GM23338 (cell line): ENCODE results near the gene DRAM1. TPM values are rescaled to one million over a fixed set of nuclear protein-coding genes. Genes with fewer than 3 reads are reported as not detected.

Experiments used
- ATAC-seq: fragments of 200-7000 bp; cut with Tn5 transposase; 3 replicates; pipeline ENCODE4 v1.9.1; 2020
- DNase-seq: peaks from one replicate; pipeline ENCODE4 v3.0.0-alpha.2; 2015; ENCODE audit warnings: low spot score
- H2AFZ ChIP-seq: fragments of 200-600 bp; sonication (generic); 2 replicates; pipeline ENCODE4 v1.8.0; 2016; ENCODE audit warnings: antibody characterized with exemption, mild to moderate bottlenecking, moderate library complexity
- H3F3A ChIP-seq: fragments of 200-600 bp; sonication (generic); replicated peaks from 2 replicates; pipeline ENCODE4 v1.8.0; 2017; ENCODE audit warnings: antibody characterized with exemption, mixed run types, low read depth
- H3K27ac ChIP-seq: fragments of 200-600 bp; sonication (generic); 2 replicates; pipeline ENCODE4 v1.6.1; 2016; ENCODE audit warnings: low read depth
- H3K27me3 ChIP-seq: fragments of 200-600 bp; sonication (generic); 2 replicates; pipeline ENCODE4 v1.8.0; 2016; ENCODE audit warnings: mild to moderate bottlenecking, mixed run types, moderate library complexity; ENCODE audit not compliant: insufficient read depth
- H3K36me3 ChIP-seq: fragments of 200-600 bp; sonication (generic); 2 replicates; pipeline ENCODE4 v1.8.0; 2016; ENCODE audit warnings: mild to moderate bottlenecking; ENCODE audit not compliant: insufficient read depth
- H3K4me1 ChIP-seq: fragments of 200-600 bp; sonication (generic); 2 replicates; pipeline ENCODE4 v1.8.0; 2016; ENCODE audit warnings: mild to moderate bottlenecking, moderate library complexity; ENCODE audit not compliant: insufficient read depth
- H3K4me2 ChIP-seq: fragments of 200-600 bp; sonication (generic); 2 replicates; pipeline ENCODE4 v1.7.1; 2017; ENCODE audit warnings: mixed run types
- H3K4me3 ChIP-seq: fragments of 200-600 bp; sonication (generic); 2 replicates; pipeline ENCODE4 v1.6.1; 2016; ENCODE audit warnings: mixed run types
- H3K79me2 ChIP-seq: fragments of 200-600 bp; sonication (generic); replicated peaks from 2 replicates; pipeline ENCODE4 v1.8.0; 2017; ENCODE audit warnings: mild to moderate bottlenecking; ENCODE audit not compliant: insufficient read depth
- H3K9me2 ChIP-seq: fragments of 200-600 bp; sonication (generic); 2 replicates; pipeline ENCODE4 v1.8.0; 2017; ENCODE audit not compliant: insufficient read depth
- H4K20me1 ChIP-seq: fragments of 200-600 bp; sonication (generic); replicated peaks from 2 replicates; pipeline ENCODE4 v1.8.0; 2017; ENCODE audit warnings: mild to moderate bottlenecking; ENCODE audit not compliant: insufficient read depth
- H3K27ac Mint-ChIP-seq: 2 replicates; pipeline ENCODE4 v1.8.0; 2020; ENCODE audit warnings: inconsistent platforms, mild to moderate bottlenecking, moderate library complexity, mixed read lengths
- H3K27me3 Mint-ChIP-seq: 3 replicates; pipeline ENCODE4 v1.8.0; 2022; ENCODE audit warnings: low read depth, mild to moderate bottlenecking, moderate library complexity, mixed read lengths, inconsistent platforms; ENCODE audit not compliant: insufficient read depth, poor library complexity
- H3K36me3 Mint-ChIP-seq: 3 replicates; pipeline ENCODE4 v1.8.0; 2021; ENCODE audit warnings: low read depth, mild to moderate bottlenecking, inconsistent platforms, moderate library complexity, mixed read lengths
- H3K4me1 Mint-ChIP-seq: 3 replicates; pipeline ENCODE4 v1.8.0; 2020; ENCODE audit warnings: mild to moderate bottlenecking, inconsistent platforms, mixed read lengths
- H3K4me3 Mint-ChIP-seq: 3 replicates; pipeline ENCODE4 v1.8.0; 2021; ENCODE audit warnings: moderate library complexity, mild to moderate bottlenecking, inconsistent platforms, mixed read lengths
- H3K9me3 Mint-ChIP-seq: 3 replicates; pipeline ENCODE4 v1.8.0; 2020; ENCODE audit warnings: moderate library complexity, mild to moderate bottlenecking, inconsistent platforms, mixed read lengths
- CREB1 ChIP-seq: fragments of 250-450 bp; sonication (Bioruptor Pico); IDR thresholded peaks from 2 replicates; pipeline ENCODE4 v1.5.0; 2020; ENCODE audit warnings: low read depth, mild to moderate bottlenecking, moderate library complexity
- EZH2 ChIP-seq: fragments of 200-600 bp; sonication (generic); IDR thresholded peaks from one replicate; pipeline ENCODE4 v1.8.0; 2017; ENCODE audit warnings: antibody characterized with exemption, mild to moderate bottlenecking, low read depth; ENCODE audit not compliant: unreplicated experiment
- EZH2phosphoT487 ChIP-seq: fragments of 200-600 bp; sonication (generic); IDR thresholded peaks from one replicate; pipeline ENCODE4 v1.8.1; 2018; ENCODE audit warnings: antibody characterized with exemption; ENCODE audit not compliant: unreplicated experiment
- NANOG ChIP-seq: IDR thresholded peaks from 2 replicates; pipeline ENCODE4 v1.6.1; 2016; ENCODE audit warnings: antibody characterized with exemption, borderline replicate concordance
- POLR2AphosphoS5 ChIP-seq: IDR thresholded peaks from 2 replicates; pipeline ENCODE4 v1.6.1; 2016; ENCODE audit warnings: antibody characterized with exemption, low read depth
- ZNF114 ChIP-seq: fragments of 250-450 bp; sonication (Bioruptor Pico); IDR thresholded peaks from 2 replicates; pipeline ENCODE4 v1.5.0; 2020; ENCODE audit warnings: mild to moderate bottlenecking, moderate library complexity
- ZNF331 ChIP-seq: fragments of 250-450 bp; sonication (Bioruptor Pico); IDR thresholded peaks from 2 replicates; pipeline ENCODE4 v1.5.0; 2020; ENCODE audit warnings: low read depth, mild to moderate bottlenecking, moderate library complexity
- polyA plus RNA-seq: library from polyadenylated mRNA; unstranded; fragments of >200 nt; fragmentation: Nextera tagmentation; extraction: Ambion mirVana; gene quantifications from 2 replicates; pipeline ENCODE4 v1.2.1, GENCODE V29; 2016
- total RNA-seq: library from RNA; depleted of rRNA; stranded (reverse); fragments of >200 nt; shearing (Covaris generic); gene quantifications from 2 replicates; pipeline ENCODE4 v1.2.3, GENCODE V29; 2014
- TF ChIP-seq, protein P1 (sequence below): fragments of 250-450 bp; sonication (Bioruptor Pico); IDR thresholded peaks from 2 replicates; pipeline ENCODE4 v1.5.0; 2020; ENCODE audit warnings: mild to moderate bottlenecking, moderate library complexity
- TF ChIP-seq, protein P2 (sequence below), 2 experiments: fragments of 200-600 bp in 1 of 2; sonication (generic) in 1 of 2; conservative IDR thresholded peaks; 2 replicates each; pipeline versions ENCODE4 v1.5.1 to v1.6.1; 2016 to 2017; ENCODE audit warnings: antibody characterized with exemption in 2 of 2, low read depth in 2 of 2, mild to moderate bottlenecking in 2 of 2, moderate library complexity in 1 of 2
- TF ChIP-seq, protein P3 (sequence below): IDR thresholded peaks from one replicate; pipeline ENCODE4 v1.6.1; 2018; ENCODE audit warnings: antibody characterized with exemption; ENCODE audit not compliant: unreplicated experiment

Gene DRAM1
- total and polyA plus RNA-seq, 2 experiments from 2014 or later, result 5.7 to 8.5 TPM

DNA sequence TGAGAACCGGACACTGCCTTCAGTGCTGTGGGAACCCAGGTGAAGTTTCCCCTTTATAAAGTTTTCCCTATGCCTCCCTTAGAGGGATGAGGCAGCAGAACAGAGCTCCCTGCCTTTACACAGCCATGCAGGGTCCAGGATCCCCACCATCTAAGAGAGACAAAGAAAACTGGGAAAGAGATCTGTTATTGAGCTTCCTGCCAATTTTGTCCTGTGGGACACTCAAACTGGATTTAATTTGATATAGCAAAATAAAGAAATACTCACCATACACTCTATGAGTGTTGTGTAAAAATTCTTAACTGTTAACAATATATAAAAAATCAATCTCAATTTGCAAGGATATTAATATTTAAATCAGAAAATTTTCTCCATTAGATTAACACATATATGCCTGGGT lies 69.9 kb downstream of the DRAM1 start:
- Mint-ChIP-seq H3K4me3 (no peak overlapping the region), H3K36me3 (no peaks in the 10 kb centered on the region), H3K4me1 (no peaks in the 10 kb centered on the region), H3K27me3 (no peaks in the 10 kb centered on the region), H3K9me3 (no peaks in the 10 kb centered on the region; the same call in 2 of the 3 replicates), H3K27ac (no peak overlapping the region)
- H3K9me2 ChIP-seq, result no peaks in the 10 kb centered on the region
- ATAC-seq (no peak), DNase-seq (no peak)
- H3K4me1 ChIP-seq, result no peaks in the 10 kb centered on the region
- H4K20me1 ChIP-seq, result no peaks in the 10 kb centered on the region
- H3K4me2 ChIP-seq, result no peak overlapping the region
- H3K27ac ChIP-seq, result no peak overlapping the region
- no peaks in the 10 kb centered on the region for H3F3A ChIP-seq
- no peaks in the 10 kb centered on the region for H3K79me2 ChIP-seq
- H3K27me3 ChIP-seq, result no peaks in the 10 kb centered on the region
- no peaks in the 10 kb centered on the region for H3K36me3 ChIP-seq
- TF ChIP-seq NANOG (no peak), EZH2phosphoT487 (no peak)
- no peak overlapping the region for H3K4me3 ChIP-seq
- no peak overlapping the region for H2AFZ ChIP-seq

DNA sequence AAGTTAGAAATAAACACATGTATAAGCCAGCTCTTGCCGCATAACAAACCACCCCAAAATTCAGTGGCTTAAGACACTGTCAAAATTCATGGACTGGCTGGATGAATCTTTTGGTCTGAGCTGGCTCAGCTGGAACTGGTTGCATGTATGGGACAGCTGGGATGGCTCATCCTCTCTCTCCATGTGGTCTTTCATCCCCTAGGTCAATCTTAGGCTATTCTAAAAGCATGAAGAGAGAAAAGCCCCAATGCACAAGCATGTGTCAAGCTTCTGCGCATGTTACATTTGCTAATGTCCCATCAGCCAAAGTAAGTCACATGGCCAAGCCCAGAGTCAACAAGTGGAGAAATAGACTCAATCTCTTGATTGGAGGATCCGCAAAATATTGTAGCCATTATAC lies 71.0 kb downstream of the DRAM1 start:
- H4K20me1 ChIP-seq, result no peaks in the 10 kb centered on the region
- Mint-ChIP-seq H3K9me3 (no peaks in the 10 kb centered on the region; the same call in 2 of the 3 replicates), H3K27ac (no peak overlapping the region), H3K27me3 (no peaks in the 10 kb centered on the region), H3K4me3 (no peak overlapping the region), H3K36me3 (no peaks in the 10 kb centered on the region), H3K4me1 (no peaks in the 10 kb centered on the region)
- ATAC-seq (no peak), DNase-seq (no peak)
- H3K27me3 ChIP-seq, result no peaks in the 10 kb centered on the region
- H3K4me3 ChIP-seq, result no peak overlapping the region
- H3K79me2 ChIP-seq, result no peaks in the 10 kb centered on the region
- no peak overlapping the region for H2AFZ ChIP-seq
- H3K4me2 ChIP-seq, result no peak overlapping the region
- H3K27ac ChIP-seq, result no peak overlapping the region
- no peaks in the 10 kb centered on the region for H3K36me3 ChIP-seq
- no peaks in the 10 kb centered on the region for H3K4me1 ChIP-seq
- H3F3A ChIP-seq, result no peaks in the 10 kb centered on the region
- H3K9me2 ChIP-seq, result no peaks in the 10 kb centered on the region
- TF ChIP-seq, protein P1, sequence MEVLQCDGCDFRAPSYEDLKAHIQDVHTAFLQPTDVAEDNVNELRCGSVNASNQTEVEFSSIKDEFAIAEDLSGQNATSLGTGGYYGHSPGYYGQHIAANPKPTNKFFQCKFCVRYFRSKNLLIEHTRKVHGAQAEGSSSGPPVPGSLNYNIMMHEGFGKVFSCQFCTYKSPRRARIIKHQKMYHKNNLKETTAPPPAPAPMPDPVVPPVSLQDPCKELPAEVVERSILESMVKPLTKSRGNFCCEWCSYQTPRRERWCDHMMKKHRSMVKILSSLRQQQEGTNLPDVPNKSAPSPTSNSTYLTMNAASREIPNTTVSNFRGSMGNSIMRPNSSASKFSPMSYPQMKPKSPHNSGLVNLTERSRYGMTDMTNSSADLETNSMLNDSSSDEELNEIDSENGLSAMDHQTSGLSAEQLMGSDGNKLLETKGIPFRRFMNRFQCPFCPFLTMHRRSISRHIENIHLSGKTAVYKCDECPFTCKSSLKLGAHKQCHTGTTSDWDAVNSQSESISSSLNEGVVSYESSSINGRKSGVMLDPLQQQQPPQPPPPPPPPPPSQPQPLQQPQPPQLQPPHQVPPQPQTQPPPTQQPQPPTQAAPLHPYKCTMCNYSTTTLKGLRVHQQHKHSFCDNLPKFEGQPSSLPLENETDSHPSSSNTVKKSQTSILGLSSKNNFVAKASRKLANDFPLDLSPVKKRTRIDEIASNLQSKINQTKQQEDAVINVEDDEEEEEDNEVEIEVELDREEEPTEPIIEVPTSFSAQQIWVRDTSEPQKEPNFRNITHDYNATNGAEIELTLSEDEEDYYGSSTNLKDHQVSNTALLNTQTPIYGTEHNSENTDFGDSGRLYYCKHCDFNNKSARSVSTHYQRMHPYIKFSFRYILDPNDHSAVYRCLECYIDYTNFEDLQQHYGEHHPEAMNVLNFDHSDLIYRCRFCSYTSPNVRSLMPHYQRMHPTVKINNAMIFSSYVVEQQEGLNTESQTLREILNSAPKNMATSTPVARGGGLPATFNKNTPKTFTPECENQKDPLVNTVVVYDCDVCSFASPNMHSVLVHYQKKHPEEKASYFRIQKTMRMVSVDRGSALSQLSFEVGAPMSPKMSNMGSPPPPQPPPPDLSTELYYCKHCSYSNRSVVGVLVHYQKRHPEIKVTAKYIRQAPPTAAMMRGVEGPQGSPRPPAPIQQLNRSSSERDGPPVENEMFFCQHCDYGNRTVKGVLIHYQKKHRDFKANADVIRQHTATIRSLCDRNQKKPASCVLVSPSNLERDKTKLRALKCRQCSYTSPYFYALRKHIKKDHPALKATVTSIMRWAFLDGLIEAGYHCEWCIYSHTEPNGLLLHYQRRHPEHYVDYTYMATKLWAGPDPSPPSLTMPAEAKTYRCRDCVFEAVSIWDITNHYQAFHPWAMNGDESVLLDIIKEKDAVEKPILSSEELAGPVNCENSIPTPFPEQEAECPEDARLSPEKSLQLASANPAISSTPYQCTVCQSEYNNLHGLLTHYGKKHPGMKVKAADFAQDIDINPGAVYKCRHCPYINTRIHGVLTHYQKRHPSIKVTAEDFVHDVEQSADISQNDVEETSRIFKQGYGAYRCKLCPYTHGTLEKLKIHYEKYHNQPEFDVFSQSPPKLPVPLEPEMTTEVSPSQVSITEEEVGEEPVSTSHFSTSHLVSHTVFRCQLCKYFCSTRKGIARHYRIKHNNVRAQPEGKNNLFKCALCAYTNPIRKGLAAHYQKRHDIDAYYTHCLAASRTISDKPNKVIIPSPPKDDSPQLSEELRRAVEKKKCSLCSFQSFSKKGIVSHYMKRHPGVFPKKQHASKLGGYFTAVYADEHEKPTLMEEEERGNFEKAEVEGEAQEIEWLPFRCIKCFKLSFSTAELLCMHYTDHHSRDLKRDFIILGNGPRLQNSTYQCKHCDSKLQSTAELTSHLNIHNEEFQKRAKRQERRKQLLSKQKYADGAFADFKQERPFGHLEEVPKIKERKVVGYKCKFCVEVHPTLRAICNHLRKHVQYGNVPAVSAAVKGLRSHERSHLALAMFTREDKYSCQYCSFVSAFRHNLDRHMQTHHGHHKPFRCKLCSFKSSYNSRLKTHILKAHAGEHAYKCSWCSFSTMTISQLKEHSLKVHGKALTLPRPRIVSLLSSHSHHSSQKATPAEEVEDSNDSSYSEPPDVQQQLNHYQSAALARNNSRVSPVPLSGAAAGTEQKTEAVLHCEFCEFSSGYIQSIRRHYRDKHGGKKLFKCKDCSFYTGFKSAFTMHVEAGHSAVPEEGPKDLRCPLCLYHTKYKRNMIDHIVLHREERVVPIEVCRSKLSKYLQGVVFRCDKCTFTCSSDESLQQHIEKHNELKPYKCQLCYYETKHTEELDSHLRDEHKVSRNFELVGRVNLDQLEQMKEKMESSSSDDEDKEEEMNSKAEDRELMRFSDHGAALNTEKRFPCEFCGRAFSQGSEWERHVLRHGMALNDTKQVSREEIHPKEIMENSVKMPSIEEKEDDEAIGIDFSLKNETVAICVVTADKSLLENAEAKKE (CRISPR knock-in tag), result no peak
- TF ChIP-seq EZH2 (no peak), ZNF114 (CRISPR knock-in tag) (no peak), POLR2AphosphoS5 (no peak), EZH2phosphoT487 (no peak), CREB1 (no peak), ZNF331 (CRISPR knock-in tag) (no peak)
- TF ChIP-seq, protein P2, sequence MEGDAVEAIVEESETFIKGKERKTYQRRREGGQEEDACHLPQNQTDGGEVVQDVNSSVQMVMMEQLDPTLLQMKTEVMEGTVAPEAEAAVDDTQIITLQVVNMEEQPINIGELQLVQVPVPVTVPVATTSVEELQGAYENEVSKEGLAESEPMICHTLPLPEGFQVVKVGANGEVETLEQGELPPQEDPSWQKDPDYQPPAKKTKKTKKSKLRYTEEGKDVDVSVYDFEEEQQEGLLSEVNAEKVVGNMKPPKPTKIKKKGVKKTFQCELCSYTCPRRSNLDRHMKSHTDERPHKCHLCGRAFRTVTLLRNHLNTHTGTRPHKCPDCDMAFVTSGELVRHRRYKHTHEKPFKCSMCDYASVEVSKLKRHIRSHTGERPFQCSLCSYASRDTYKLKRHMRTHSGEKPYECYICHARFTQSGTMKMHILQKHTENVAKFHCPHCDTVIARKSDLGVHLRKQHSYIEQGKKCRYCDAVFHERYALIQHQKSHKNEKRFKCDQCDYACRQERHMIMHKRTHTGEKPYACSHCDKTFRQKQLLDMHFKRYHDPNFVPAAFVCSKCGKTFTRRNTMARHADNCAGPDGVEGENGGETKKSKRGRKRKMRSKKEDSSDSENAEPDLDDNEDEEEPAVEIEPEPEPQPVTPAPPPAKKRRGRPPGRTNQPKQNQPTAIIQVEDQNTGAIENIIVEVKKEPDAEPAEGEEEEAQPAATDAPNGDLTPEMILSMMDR (conservative IDR thresholded peaks at IDR 0.05; ENCODE audit: low read depth in 2 of 2), result no peak
- TF ChIP-seq, protein P3, sequence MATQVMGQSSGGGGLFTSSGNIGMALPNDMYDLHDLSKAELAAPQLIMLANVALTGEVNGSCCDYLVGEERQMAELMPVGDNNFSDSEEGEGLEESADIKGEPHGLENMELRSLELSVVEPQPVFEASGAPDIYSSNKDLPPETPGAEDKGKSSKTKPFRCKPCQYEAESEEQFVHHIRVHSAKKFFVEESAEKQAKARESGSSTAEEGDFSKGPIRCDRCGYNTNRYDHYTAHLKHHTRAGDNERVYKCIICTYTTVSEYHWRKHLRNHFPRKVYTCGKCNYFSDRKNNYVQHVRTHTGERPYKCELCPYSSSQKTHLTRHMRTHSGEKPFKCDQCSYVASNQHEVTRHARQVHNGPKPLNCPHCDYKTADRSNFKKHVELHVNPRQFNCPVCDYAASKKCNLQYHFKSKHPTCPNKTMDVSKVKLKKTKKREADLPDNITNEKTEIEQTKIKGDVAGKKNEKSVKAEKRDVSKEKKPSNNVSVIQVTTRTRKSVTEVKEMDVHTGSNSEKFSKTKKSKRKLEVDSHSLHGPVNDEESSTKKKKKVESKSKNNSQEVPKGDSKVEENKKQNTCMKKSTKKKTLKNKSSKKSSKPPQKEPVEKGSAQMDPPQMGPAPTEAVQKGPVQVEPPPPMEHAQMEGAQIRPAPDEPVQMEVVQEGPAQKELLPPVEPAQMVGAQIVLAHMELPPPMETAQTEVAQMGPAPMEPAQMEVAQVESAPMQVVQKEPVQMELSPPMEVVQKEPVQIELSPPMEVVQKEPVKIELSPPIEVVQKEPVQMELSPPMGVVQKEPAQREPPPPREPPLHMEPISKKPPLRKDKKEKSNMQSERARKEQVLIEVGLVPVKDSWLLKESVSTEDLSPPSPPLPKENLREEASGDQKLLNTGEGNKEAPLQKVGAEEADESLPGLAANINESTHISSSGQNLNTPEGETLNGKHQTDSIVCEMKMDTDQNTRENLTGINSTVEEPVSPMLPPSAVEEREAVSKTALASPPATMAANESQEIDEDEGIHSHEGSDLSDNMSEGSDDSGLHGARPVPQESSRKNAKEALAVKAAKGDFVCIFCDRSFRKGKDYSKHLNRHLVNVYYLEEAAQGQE, result no peak
